Neural cell (in vitro differentiated cells): ENCODE results near the gene DPM2. TPM values are rescaled to one million over a fixed set of nuclear protein-coding genes. Genes with fewer than 3 reads are reported as not detected.

Source experiments
- H2AFZ ChIP-seq: fragments of 200-600, 300-800 bp; sonication (generic), shearing (Covaris generic); 2 replicates; pipeline ENCODE4 v1.6.0; 2014; ENCODE audit warnings: low read depth, mild to moderate bottlenecking, antibody characterized with exemption, low read length, moderate library complexity
- H3F3A ChIP-seq: fragments of 200-600 bp; shearing (Covaris generic); 2 replicates; pipeline ENCODE4 v1.6.1; 2016; ENCODE audit warnings: mild to moderate bottlenecking, moderate library complexity, mixed read lengths, antibody characterized with exemption, low read length; ENCODE audit not compliant: insufficient read depth, poor library complexity, severe bottlenecking
- H3K27ac ChIP-seq: fragments of 200-600, 300-800 bp; sonication (generic), shearing (Covaris generic); 2 replicates; pipeline ENCODE4 v1.5.1; 2014; ENCODE audit warnings: mild to moderate bottlenecking, low read length, moderate library complexity
- H3K27me3 ChIP-seq: fragments of 300-800, 200-600 bp; sonication (generic), shearing (Covaris generic); 2 replicates; pipeline ENCODE4 v1.6.0; 2014; ENCODE audit warnings: mild to moderate bottlenecking, low read depth, low read length, moderate library complexity; ENCODE audit not compliant: insufficient read depth
- H3K36me3 ChIP-seq: fragments of 300-800, 200-600 bp; sonication (generic), shearing (Covaris generic); 2 replicates; pipeline ENCODE4 v1.5.1; 2014; ENCODE audit warnings: mild to moderate bottlenecking, antibody characterized with exemption, low read length, moderate library complexity; ENCODE audit not compliant: insufficient read depth
- H3K4me2 ChIP-seq: fragments of 300-800, 200-600 bp; sonication (generic), shearing (Covaris generic); 2 replicates; pipeline ENCODE4 v1.6.0; 2014; ENCODE audit warnings: mild to moderate bottlenecking, low read length
- H3K4me3 ChIP-seq: fragments of 300-800, 200-600 bp; sonication (generic), shearing (Covaris generic); 2 replicates; pipeline ENCODE4 v1.5.1; 2014; ENCODE audit warnings: mild to moderate bottlenecking, low read length, moderate library complexity
- H3K79me2 ChIP-seq: fragments of 200-600 bp; shearing (Covaris generic); replicated peaks from 2 replicates; pipeline ENCODE4 v1.6.0; 2014; ENCODE audit warnings: mild to moderate bottlenecking, low read length, moderate library complexity; ENCODE audit not compliant: insufficient read depth
- H3K9ac ChIP-seq: fragments of 300-800, 200-600 bp; sonication (generic), shearing (Covaris generic); 2 replicates; pipeline ENCODE4 v1.6.1; 2016; ENCODE audit warnings: mild to moderate bottlenecking, low read length, mixed read lengths
- H3K9me2 ChIP-seq: fragments of 200-600 bp; shearing (Covaris generic); 2 replicates; pipeline ENCODE4 v1.6.1; 2016; ENCODE audit warnings: mild to moderate bottlenecking, low read length, mixed read lengths; ENCODE audit not compliant: insufficient read depth
- H3K9me3 ChIP-seq: fragments of 200-600, 300-800 bp; sonication (generic), shearing (Covaris generic); 2 replicates; pipeline ENCODE4 v1.6.1; 2016; ENCODE audit warnings: mild to moderate bottlenecking, mixed run types, low read length, moderate library complexity, mixed read lengths
- H4K20me1 ChIP-seq: fragments of 200-600 bp; shearing (Covaris generic); 2 replicates; pipeline ENCODE4 v1.6.1; 2016; ENCODE audit warnings: mild to moderate bottlenecking, mixed run types; ENCODE audit not compliant: insufficient read depth
- CTCF ChIP-seq: fragments of 450-650 bp; IDR thresholded peaks from 2 replicates; pipeline ENCODE4 v1.5.1; 2014; ENCODE audit warnings: antibody characterized with exemption, mild to moderate bottlenecking, moderate library complexity; ENCODE audit not compliant: poor library complexity, severe bottlenecking
- EP300 ChIP-seq: fragments of 450-650 bp; conservative IDR thresholded peaks from 2 replicates; pipeline ENCODE4 v1.6.1; 2014; ENCODE audit warnings: antibody characterized with exemption, mild to moderate bottlenecking, moderate library complexity; ENCODE audit not compliant: poor library complexity, severe bottlenecking
- MXI1 ChIP-seq: fragments of 450-650 bp; conservative IDR thresholded peaks from 2 replicates; pipeline ENCODE4 v1.6.1; 2014; ENCODE audit warnings: antibody characterized with exemption, mild to moderate bottlenecking; ENCODE audit not compliant: poor library complexity, severe bottlenecking
- POLR2AphosphoS5 ChIP-seq: IDR thresholded peaks from 2 replicates; pipeline ENCODE4 v1.6.1; 2012
- RAD21 ChIP-seq: fragments of 450-650 bp; conservative IDR thresholded peaks from 2 replicates; pipeline ENCODE4 v1.6.1; 2014; ENCODE audit warnings: antibody characterized with exemption, mild to moderate bottlenecking, moderate library complexity
- REST ChIP-seq: IDR thresholded peaks from 2 replicates; pipeline ENCODE4 v1.6.1; 2012; ENCODE audit warnings: borderline replicate concordance
- SMC3 ChIP-seq: fragments of 450-650 bp; conservative IDR thresholded peaks from 2 replicates; pipeline ENCODE4 v1.6.1; 2014; ENCODE audit warnings: antibody characterized with exemption, mild to moderate bottlenecking, moderate library complexity; ENCODE audit not compliant: poor library complexity
- TAF1 ChIP-seq: IDR thresholded peaks from 2 replicates; pipeline ENCODE4 v1.6.1; 2012; ENCODE audit warnings: low read depth
- polyA plus RNA-seq: library from polyadenylated mRNA; depleted of rRNA; stranded (reverse); fragments of >200 nt; gene quantifications from 2 replicates; pipeline ENCODE4 v1.2.3, GENCODE V29; 2014

Gene DPM2
- polyA plus RNA-seq, 1 donor from 2014 or later = 30.5 TPM

GRCh38 chr9:127953768-127954505, 16.3 kb upstream of the DPM2 start:
- H3K9ac ChIP-seq = no peak overlapping the region

GRCh38 chr9:127953154-127953553, 15.5 kb upstream of the DPM2 start:
- Histone ChIP-seq H3K9me2 (no peaks in the 10 kb centered on the region), H3K4me2 (no peak overlapping the region), H3K79me2 (peaks cover 11% of the 10 kb centered on the region), H3K9me3 (no peaks in the 10 kb centered on the region), H4K20me1 (no peaks in the 10 kb centered on the region), H2AFZ (no peak overlapping the region), H3K36me3 (no peaks in the 10 kb centered on the region), H3K27ac (no peak overlapping the region), H3K27me3 (no peaks in the 10 kb centered on the region), H3F3A (no peaks in the 10 kb centered on the region), H3K9ac (no peak overlapping the region), H3K4me3 (no peak overlapping the region)
- TF ChIP-seq CTCF = no peak
- no peak for TF ChIP-seq MXI1
- TF ChIP-seq POLR2AphosphoS5 = no peak
- TF ChIP-seq RAD21 = no peak
- no peak for TF ChIP-seq SMC3
- TF ChIP-seq REST = no peak
- TF ChIP-seq TAF1 = no peak

More at GRCh38 chr9:127953768-127954505, 16.3 kb upstream of the DPM2 start:
- Histone ChIP-seq H3K27ac (no peak overlapping the region), H3K27me3 (no peaks in the 10 kb centered on the region), H3K36me3 (no peaks in the 10 kb centered on the region), H3K9me3 (no peaks in the 10 kb centered on the region), H4K20me1 (no peaks in the 10 kb centered on the region), H2AFZ (no peak overlapping the region), H3F3A (no peaks in the 10 kb centered on the region), H3K9me2 (no peaks in the 10 kb centered on the region), H3K4me3 (no peak overlapping the region), H3K4me2 (no peak overlapping the region), H3K79me2 (peaks cover 17% of the 10 kb centered on the region)
- no peak for TF ChIP-seq EP300
- TF ChIP-seq REST = no peak
- no peak for TF ChIP-seq POLR2AphosphoS5
- TF ChIP-seq CTCF = no peak
- no peak for TF ChIP-seq TAF1
